Stomach (tissue), 9 donors: ENCODE measurements around the gene CD38. TPM values are rescaled to one million over a fixed set of nuclear protein-coding genes. Genes with fewer than 3 reads are reported as not detected.

ENCODE experiments used
- DNase-seq, 2 donors: peaks; one replicate each; pipeline versions ENCODE4 v3.0.0 to v3.0.0-alpha.2; 2013 to 2019
- H3K27ac ChIP-seq, 5 donors: fragments of 200-600 bp in 4 of 5; sonication (generic) in 4 of 5; one replicate each; pipeline ENCODE4 v1.5.1; 2013 to 2019; ENCODE audit warnings: mild to moderate bottlenecking in 1 of 5, moderate library complexity in 1 of 5
- H3K27me3 ChIP-seq, 3 donors: fragments of 200-600 bp; sonication (generic); one replicate each; pipeline ENCODE4 v1.5.1; 2017 to 2019; ENCODE audit warnings: mixed run types in 1 of 3
- H3K36me3 ChIP-seq, 4 donors: fragments of 200-600 bp; sonication (generic); 1 replicate in 3 of 4; 2 replicates in 1 of 4; pipeline ENCODE4 v1.5.1; 2016 to 2019
- H3K4me1 ChIP-seq, 4 donors: fragments of 200-600 bp; sonication (generic); one replicate each; pipeline ENCODE4 v1.5.1; 2016 to 2019
- H3K4me3 ChIP-seq, 4 donors: fragments of 200-600 bp; sonication (generic) in 3 of 4; one replicate each; pipeline ENCODE4 v1.5.1; 2016 to 2019; ENCODE audit warnings: mild to moderate bottlenecking in 1 of 4
- H3K9me3 ChIP-seq, 4 donors: fragments of 200-600 bp; sonication (generic); one replicate each; pipeline ENCODE4 v1.5.1; 2016 to 2019
- EP300 ChIP-seq: sonication (generic); formaldehyde crosslinking; IDR thresholded peaks from one replicate; pipeline ENCODE4 v1.6.1; 2017; ENCODE audit warnings: antibody characterized with exemption
- POLR2A ChIP-seq, 4 donors: fragments of 450-650 bp; IDR thresholded peaks; one replicate each; pipeline ENCODE4 v1.6.1; 2016; ENCODE audit warnings: antibody characterized with exemption in 4 of 4, control low read depth in 2 of 4, mild to moderate bottlenecking in 1 of 4, moderate library complexity in 1 of 4
- POLR2AphosphoS5 ChIP-seq, 3 donors: sonication (generic); formaldehyde crosslinking; IDR thresholded peaks; one replicate each; pipeline ENCODE4 v1.6.1; 2016; ENCODE audit warnings: antibody characterized with exemption in 3 of 3
- WGBS, 5 donors: extraction: QIAGEN DNeasy Blood & Tissue Kit in 3 of 5; methylation state at CpG; one replicate each; pipeline versions ENCODE4 v1.1.5 to v1.1.7; 2013 to 2018; 5-methylcytosine and 5-hydroxymethylcytosine counted together
- intact Hi-C: fragments of 100-400 bp; cut with DNase I; formaldehyde crosslinking; loops from one replicate; pipeline ENCODE4 v1.15.1; 2023; ENCODE audit warnings: low total_unique reads
- polyA plus RNA-seq, 3 donors: library from polyadenylated mRNA; stranded (reverse); fragments of 200-250 nt; gene quantifications; one replicate each; pipeline ENCODE4 v1.2.3, GENCODE V29; 2013
- total RNA-seq, 5 donors: library from RNA; depleted of rRNA; stranded (reverse); fragments of >200 nt; gene quantifications; one replicate each; pipeline versions ENCODE4 v1.1.0 to v1.2.3, GENCODE V29; 2014 to 2016
- TF ChIP-seq, protein P1 (sequence below), 7 experiments: fragments of 450-650 bp in 4 of 7; fragments of 200-600 bp in 3 of 7; sonication (generic) in 3 of 7; IDR thresholded peaks; one replicate each; pipeline ENCODE4 v1.5.1; 2016 to 2019; ENCODE audit warnings: antibody characterized with exemption in 7 of 7, control low read depth in 2 of 7, mild to moderate bottlenecking in 1 of 7
- donor health status: healthy with polysubstance abuse.
- donor health status: Bipolar disorder and iron deficiency.
- donor health status: healthy.

CD38 gene
- total and polyA plus RNA-seq, 8 donors = 0.62 to 44.9 (median 2.2) TPM

DNA sequence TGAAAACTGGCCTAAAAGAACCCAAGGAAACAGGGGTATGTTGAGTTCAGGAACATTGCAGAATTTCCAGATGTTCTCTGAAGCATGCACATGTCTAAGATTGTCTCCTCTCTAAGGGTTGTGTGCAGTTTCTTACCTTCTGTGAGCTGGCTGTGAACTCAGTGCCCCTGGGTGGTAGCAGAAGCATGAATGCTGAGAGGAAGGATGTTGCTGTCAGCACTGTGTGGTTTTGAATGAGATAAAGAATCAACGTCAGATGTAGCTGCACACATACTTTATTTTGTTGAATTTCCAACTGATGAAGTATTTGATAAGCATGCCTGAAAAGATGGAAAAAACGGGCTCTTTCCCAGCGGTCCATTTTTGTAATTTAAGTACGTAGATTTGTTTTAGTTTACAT is 23.8 kb upstream of the CD38 start:
- Histone ChIP-seq H3K4me3 (no peak overlapping the region), H3K9me3 (no peaks in the 10 kb centered on the region), H3K27ac (no peak overlapping the region), H3K27me3 (no peaks in the 10 kb centered on the region), H3K4me1 (peaks cover 0 to 15% (median 0%) of the 10 kb centered on the region in 4 donors), H3K36me3 (no peaks in the 10 kb centered on the region)
- TF ChIP-seq POLR2A (IDR thresholded peaks at IDR 0.05) (no peak), EP300 (no peak), POLR2AphosphoS5 (IDR thresholded peaks at IDR 0.05) (no peak)
- TF ChIP-seq, protein P1, sequence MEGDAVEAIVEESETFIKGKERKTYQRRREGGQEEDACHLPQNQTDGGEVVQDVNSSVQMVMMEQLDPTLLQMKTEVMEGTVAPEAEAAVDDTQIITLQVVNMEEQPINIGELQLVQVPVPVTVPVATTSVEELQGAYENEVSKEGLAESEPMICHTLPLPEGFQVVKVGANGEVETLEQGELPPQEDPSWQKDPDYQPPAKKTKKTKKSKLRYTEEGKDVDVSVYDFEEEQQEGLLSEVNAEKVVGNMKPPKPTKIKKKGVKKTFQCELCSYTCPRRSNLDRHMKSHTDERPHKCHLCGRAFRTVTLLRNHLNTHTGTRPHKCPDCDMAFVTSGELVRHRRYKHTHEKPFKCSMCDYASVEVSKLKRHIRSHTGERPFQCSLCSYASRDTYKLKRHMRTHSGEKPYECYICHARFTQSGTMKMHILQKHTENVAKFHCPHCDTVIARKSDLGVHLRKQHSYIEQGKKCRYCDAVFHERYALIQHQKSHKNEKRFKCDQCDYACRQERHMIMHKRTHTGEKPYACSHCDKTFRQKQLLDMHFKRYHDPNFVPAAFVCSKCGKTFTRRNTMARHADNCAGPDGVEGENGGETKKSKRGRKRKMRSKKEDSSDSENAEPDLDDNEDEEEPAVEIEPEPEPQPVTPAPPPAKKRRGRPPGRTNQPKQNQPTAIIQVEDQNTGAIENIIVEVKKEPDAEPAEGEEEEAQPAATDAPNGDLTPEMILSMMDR (IDR thresholded peaks at IDR 0.05) = no peak
- peak in 1 of 2 donors; percentile 36 for DNase-seq
- 40 to 54% (median 50%) methylated on average over 4 of the region's 4 CpGs for WGBS, 5 donors
- intact Hi-C loops = no loop called here

DNA sequence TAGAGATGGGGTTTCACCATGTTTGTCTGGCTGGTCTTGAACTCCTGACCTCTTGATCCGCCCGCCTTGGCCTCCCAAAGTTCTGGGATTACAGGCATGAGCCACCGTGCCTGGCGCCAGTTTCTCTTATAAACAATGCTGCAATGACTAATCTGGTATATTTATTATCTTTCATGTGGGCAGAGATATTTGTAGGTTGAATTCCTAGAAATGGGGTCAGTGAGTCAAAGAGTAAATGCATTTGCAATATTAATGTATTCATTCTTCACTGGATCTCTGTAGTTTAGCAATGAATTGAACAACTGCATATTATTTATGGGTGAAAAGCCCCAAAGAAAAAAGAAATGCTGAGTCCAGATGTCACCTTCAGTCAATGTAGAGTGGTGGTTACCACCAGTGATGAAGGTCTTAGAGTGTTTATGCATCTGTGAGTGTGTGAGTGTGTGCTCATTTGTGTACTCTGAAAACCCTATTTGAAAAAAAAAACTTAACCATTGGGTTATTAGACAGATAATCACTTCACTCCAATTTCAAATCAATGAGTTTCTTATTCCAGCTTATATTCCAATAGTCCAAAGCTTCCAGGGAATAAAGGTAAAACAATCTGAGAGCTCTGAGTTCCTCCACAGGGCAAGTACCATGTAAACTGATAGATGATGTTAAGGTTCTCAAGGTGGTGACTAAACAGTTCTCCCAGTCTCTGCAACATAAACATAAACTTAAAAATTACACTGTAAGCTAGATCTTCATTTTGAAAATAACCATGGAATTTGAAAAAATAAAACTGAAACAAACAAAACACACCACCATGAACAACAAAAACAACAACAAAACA is 22.6 kb upstream of the CD38 start:
- Histone ChIP-seq H3K36me3 (no peaks in the 10 kb centered on the region), H3K4me1 (peaks cover 0 to 15% (median 0%) of the 10 kb centered on the region in 4 donors), H3K27ac (peak overlapping the region in 1 of 5 donors; percentile 1), H3K27me3 (no peaks in the 10 kb centered on the region), H3K4me3 (no peak overlapping the region), H3K9me3 (no peaks in the 10 kb centered on the region)
- WGBS, 5 donors = 47 to 64% (median 61%) methylated on average over 4 of the region's 4 CpGs
- DNase-seq = no peak
- intact Hi-C loops = no loop called here
- no peak for TF ChIP-seq POLR2AphosphoS5 (IDR thresholded peaks at IDR 0.05)
- no peak for TF ChIP-seq POLR2A (IDR thresholded peaks at IDR 0.05)
- TF ChIP-seq EP300 = no peak

DNA sequence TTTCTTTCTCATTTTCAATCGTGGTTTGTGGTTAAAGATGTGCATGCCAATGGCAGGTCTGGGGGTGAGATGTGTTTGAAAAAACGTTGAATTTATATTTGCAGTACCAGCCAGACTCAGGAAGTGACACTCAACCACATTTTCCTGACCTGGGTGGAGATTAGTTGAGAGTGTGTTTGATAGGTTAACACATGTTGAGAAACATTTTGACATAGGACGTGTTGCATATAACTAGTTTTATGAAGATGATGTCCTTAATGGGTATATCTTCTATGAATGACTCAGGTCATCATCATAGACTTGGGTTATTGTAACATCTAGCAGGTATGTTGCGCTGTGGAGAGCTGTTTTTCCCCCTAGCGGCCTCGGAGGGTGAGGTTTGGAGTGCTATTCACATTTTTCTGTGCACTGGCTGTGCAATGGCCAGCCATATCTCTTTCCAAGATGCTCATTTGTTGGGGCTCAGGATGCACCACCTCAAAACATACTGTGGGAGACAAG is 21.7 kb upstream of the CD38 start:
- H3K4me3 ChIP-seq = no peak overlapping the region
- 52 to 64% (median 59%) methylated on average over 6 of the region's 6 CpGs for WGBS, 5 donors
- DNase-seq = peak in 1 of 2 donors; percentile 67
- intact Hi-C loops = no loop called here
- TF ChIP-seq POLR2AphosphoS5 (IDR thresholded peaks at IDR 0.05) = no peak
- TF ChIP-seq POLR2A (IDR thresholded peaks at IDR 0.05) = no peak
- TF ChIP-seq, protein P1 (IDR thresholded peaks at IDR 0.05) = no peak
- TF ChIP-seq EP300 = no peak
- no peaks in the 10 kb centered on the region for H3K27me3 ChIP-seq
- H3K27ac ChIP-seq = peak overlapping the region in 1 of 5 donors; percentile 1
- peaks cover 0 to 15% (median 0%) of the 10 kb centered on the region in 4 donors for H3K4me1 ChIP-seq
- no peaks in the 10 kb centered on the region for H3K9me3 ChIP-seq
- no peaks in the 10 kb centered on the region for H3K36me3 ChIP-seq

DNA sequence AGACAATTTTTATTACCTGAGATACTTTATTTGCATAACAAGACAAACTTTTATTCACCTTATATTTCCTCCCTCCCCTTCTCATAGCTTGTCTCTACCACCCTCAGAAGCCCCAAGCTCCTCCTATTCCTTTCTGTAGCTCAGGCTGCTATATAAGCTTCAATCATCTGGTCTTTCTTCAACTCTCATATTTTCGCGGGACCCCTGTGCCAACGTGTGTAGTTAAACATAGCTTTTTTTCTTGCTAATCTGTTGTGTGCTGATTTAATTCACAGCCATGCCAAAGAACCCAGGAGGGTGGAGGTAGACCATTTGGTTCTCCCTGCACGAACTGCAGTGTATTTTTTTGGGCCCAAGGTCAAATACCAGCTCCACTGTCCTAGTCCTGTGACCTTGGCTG is 21.1 kb upstream of the CD38 start:
- Histone ChIP-seq H3K27ac (no peak overlapping the region), H3K4me1 (peaks cover 0 to 15% (median 0%) of the 10 kb centered on the region in 4 donors), H3K9me3 (no peaks in the 10 kb centered on the region), H3K4me3 (no peak overlapping the region), H3K36me3 (no peaks in the 10 kb centered on the region), H3K27me3 (no peaks in the 10 kb centered on the region)
- intact Hi-C loops = no loop called here
- TF ChIP-seq POLR2A (IDR thresholded peaks at IDR 0.05) (no peak), POLR2AphosphoS5 (IDR thresholded peaks at IDR 0.05) (no peak), EP300 (no peak)
- TF ChIP-seq, protein P1 (IDR thresholded peaks at IDR 0.05) = no peak
- WGBS, 5 donors = 42 to 61% (median 50%) methylated on average over 4 of the region's 4 CpGs
- no peak for DNase-seq
